K562 (cell line): ENCODE results near the gene TSGA10IP. TPM values are rescaled to one million over a fixed set of nuclear protein-coding genes. Genes with fewer than 3 reads are reported as not detected.

Experiments
- ARHGAP35 ChIP-seq: fragments of 450-650 bp; IDR thresholded peaks from 2 replicates; pipeline ENCODE4 v1.6.1; 2018; ENCODE audit not compliant: partially characterized antibody
- EGR1 ChIP-seq: fragments of 450-650 bp; conservative IDR thresholded peaks from 2 replicates; pipeline ENCODE4 v1.6.1; 2017; ENCODE audit warnings: mild to moderate bottlenecking
- GATA2 ChIP-seq: sonication (generic); formaldehyde crosslinking; IDR thresholded peaks from 2 replicates; pipeline ENCODE4 v1.4.0; 2020; ENCODE audit warnings: mild to moderate bottlenecking, missing genetic modification reagents
- IRF2 ChIP-seq: sonication (generic); formaldehyde crosslinking; IDR thresholded peaks from 2 replicates; pipeline ENCODE4 v1.8.1; 2022; ENCODE audit warnings: mild to moderate bottlenecking, missing genetic modification reagents
- MTA2 ChIP-seq: fragments of 450-650 bp; IDR thresholded peaks from 2 replicates; pipeline ENCODE4 v1.6.1; 2016; ENCODE audit warnings: low read depth
- MXI1 ChIP-seq: IDR thresholded peaks from 2 replicates; pipeline ENCODE4 v1.6.1; 2011; ENCODE audit warnings: low read depth, mild to moderate bottlenecking, improper control_type of control experiment, low read length
- PYGO2 ChIP-seq: fragments of 450-650 bp; IDR thresholded peaks from 2 replicates; pipeline ENCODE4 v1.6.1; 2016; ENCODE audit warnings: mild to moderate bottlenecking, missing genetic modification characterization, moderate library complexity, missing compliant biosample characterization
- SETDB1 ChIP-seq: IDR thresholded peaks from one replicate; pipeline ENCODE4 v1.6.1; 2012; ENCODE audit warnings: low read length, control low read depth, inconsistent platforms
- SRSF3 ChIP-seq: fragments of 200-400 bp; formaldehyde crosslinking; IDR thresholded peaks from 2 replicates; pipeline ENCODE4 v1.6.1; 2016; ENCODE audit warnings: mild to moderate bottlenecking, low read length, moderate library complexity; ENCODE audit not compliant: insufficient read depth
- TAF9B ChIP-seq: fragments of 450-650 bp; IDR thresholded peaks from 2 replicates; pipeline ENCODE4 v1.6.1; 2018; ENCODE audit warnings: mild to moderate bottlenecking; ENCODE audit not compliant: partially characterized antibody
- THRAP3 ChIP-seq: fragments of 450-650 bp; IDR thresholded peaks from 2 replicates; pipeline ENCODE4 v1.6.1; 2016; ENCODE audit warnings: mild to moderate bottlenecking, inconsistent platforms, borderline replicate concordance
- ZEB2 ChIP-seq: fragments of 450-650 bp; IDR thresholded peaks from 2 replicates; pipeline ENCODE4 v1.6.1; 2016
- ZNF445 ChIP-seq: fragments of 250-450 bp; sonication (Bioruptor Pico); IDR thresholded peaks from 2 replicates; pipeline ENCODE4 v1.4.0; 2020; ENCODE audit warnings: low read depth, mild to moderate bottlenecking, moderate library complexity
- polyA plus RNA-seq, 8 experiments: library from polyadenylated mRNA; depleted of rRNA in 4 of 8; stranded (reverse) in 5 of 8; unstranded in 3 of 8; fragments of >200 nt; fragmentation: Nextera tagmentation in 2 of 8; fragmentation: Illumina TruSeq in 1 of 8; extraction: Ambion mirVana in 2 of 8; extraction: Trizol in 1 of 8; gene quantifications; 2 replicates each; pipeline versions ENCODE4 v1.2.1 to v1.2.3, GENCODE V29; 2011 to 2014; ENCODE audit warnings: inconsistent platforms in 1 of 8, missing spikeins in 1 of 8
- total RNA-seq, 7 experiments: library from RNA; depleted of rRNA in 6 of 7; stranded (reverse); fragments of >200 nt in 6 of 7; fragmentation: Illumina TruSeq in 2 of 7; extraction: Trizol in 2 of 7; gene quantifications; 2 replicates each; pipeline versions ENCODE4 v1.2.1 to v1.2.3, GENCODE V29; 2011 to 2021; ENCODE audit warnings: low replicate concordance in 1 of 7
- TF ChIP-seq, protein P1 (sequence below): sonication (generic); formaldehyde crosslinking; IDR thresholded peaks from 2 replicates; pipeline ENCODE4 v1.8.0; 2022; ENCODE audit warnings: missing genetic modification reagents, mild to moderate bottlenecking, moderate library complexity, borderline replicate concordance
- TF ChIP-seq, protein P2 (sequence below): sonication (generic); formaldehyde crosslinking; IDR thresholded peaks from 2 replicates; pipeline ENCODE4 v1.8.1; 2023; ENCODE audit warnings: missing genetic modification reagents, mild to moderate bottlenecking, borderline replicate concordance
- TF ChIP-seq, protein P3 (sequence below): fragments of 200-800 bp; sonication (Bioruptor generic); IDR thresholded peaks from 2 replicates; pipeline ENCODE4 v1.6.1; 2017; ENCODE audit warnings: missing genetic modification characterization, missing compliant biosample characterization
- TF ChIP-seq, protein P4 (sequence below): sonication (generic); formaldehyde crosslinking; IDR thresholded peaks from 2 replicates; pipeline ENCODE4 v1.8.0; 2022; ENCODE audit warnings: mild to moderate bottlenecking, missing genetic modification reagents

The TSGA10IP gene
- total and polyA plus RNA-seq, 9 of the 15 experiments (the other 6 are each of a cell fraction or from before 2014, with no cell fraction given) = not detected

GRCh38 chr11:66001942-66002647 is 56.8 kb downstream of the TSGA10IP start, which contains the start of the genes BANF1 and EIF1AD (continued):
- TF ChIP-seq, protein P1, sequence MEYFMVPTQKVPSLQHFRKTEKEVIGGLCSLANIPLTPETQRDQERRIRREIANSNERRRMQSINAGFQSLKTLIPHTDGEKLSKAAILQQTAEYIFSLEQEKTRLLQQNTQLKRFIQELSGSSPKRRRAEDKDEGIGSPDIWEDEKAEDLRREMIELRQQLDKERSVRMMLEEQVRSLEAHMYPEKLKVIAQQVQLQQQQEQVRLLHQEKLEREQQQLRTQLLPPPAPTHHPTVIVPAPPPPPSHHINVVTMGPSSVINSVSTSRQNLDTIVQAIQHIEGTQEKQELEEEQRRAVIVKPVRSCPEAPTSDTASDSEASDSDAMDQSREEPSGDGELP (CRISPR knock-in tag) = peak; percentile 89
- peak; percentile 70; the same call in 1 of the 2 replicates for TF ChIP-seq THRAP3
- TF ChIP-seq MTA2 = peak; percentile 73
- no peak; the same call in 1 of the 2 replicates for TF ChIP-seq ZNF445
- no peak for TF ChIP-seq GATA2 (CRISPR knock-in tag)
- peak; percentile 81; the same call in 1 of the 2 replicates for TF ChIP-seq EGR1
- TF ChIP-seq ARHGAP35 = no peak
- TF ChIP-seq, protein P2, sequence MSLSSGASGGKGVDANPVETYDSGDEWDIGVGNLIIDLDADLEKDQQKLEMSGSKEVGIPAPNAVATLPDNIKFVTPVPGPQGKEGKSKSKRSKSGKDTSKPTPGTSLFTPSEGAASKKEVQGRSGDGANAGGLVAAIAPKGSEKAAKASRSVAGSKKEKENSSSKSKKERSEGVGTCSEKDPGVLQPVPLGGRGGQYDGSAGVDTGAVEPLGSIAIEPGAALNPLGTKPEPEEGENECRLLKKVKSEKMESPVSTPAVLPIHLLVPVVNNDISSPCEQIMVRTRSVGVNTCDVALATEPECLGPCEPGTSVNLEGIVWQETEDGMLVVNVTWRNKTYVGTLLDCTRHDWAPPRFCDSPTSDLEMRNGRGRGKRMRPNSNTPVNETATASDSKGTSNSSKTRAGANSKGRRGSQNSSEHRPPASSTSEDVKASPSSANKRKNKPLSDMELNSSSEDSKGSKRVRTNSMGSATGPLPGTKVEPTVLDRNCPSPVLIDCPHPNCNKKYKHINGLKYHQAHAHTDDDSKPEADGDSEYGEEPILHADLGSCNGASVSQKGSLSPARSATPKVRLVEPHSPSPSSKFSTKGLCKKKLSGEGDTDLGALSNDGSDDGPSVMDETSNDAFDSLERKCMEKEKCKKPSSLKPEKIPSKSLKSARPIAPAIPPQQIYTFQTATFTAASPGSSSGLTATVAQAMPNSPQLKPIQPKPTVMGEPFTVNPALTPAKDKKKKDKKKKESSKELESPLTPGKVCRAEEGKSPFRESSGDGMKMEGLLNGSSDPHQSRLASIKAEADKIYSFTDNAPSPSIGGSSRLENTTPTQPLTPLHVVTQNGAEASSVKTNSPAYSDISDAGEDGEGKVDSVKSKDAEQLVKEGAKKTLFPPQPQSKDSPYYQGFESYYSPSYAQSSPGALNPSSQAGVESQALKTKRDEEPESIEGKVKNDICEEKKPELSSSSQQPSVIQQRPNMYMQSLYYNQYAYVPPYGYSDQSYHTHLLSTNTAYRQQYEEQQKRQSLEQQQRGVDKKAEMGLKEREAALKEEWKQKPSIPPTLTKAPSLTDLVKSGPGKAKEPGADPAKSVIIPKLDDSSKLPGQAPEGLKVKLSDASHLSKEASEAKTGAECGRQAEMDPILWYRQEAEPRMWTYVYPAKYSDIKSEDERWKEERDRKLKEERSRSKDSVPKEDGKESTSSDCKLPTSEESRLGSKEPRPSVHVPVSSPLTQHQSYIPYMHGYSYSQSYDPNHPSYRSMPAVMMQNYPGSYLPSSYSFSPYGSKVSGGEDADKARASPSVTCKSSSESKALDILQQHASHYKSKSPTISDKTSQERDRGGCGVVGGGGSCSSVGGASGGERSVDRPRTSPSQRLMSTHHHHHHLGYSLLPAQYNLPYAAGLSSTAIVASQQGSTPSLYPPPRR (CRISPR knock-in tag) = no peak
- TF ChIP-seq, protein P3, sequence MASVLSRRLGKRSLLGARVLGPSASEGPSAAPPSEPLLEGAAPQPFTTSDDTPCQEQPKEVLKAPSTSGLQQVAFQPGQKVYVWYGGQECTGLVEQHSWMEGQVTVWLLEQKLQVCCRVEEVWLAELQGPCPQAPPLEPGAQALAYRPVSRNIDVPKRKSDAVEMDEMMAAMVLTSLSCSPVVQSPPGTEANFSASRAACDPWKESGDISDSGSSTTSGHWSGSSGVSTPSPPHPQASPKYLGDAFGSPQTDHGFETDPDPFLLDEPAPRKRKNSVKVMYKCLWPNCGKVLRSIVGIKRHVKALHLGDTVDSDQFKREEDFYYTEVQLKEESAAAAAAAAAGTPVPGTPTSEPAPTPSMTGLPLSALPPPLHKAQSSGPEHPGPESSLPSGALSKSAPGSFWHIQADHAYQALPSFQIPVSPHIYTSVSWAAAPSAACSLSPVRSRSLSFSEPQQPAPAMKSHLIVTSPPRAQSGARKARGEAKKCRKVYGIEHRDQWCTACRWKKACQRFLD = no peak; the same call in 1 of the 2 replicates
- no peak for TF ChIP-seq SRSF3
- no peak for TF ChIP-seq IRF2 (CRISPR knock-in tag)
- TF ChIP-seq, protein P4, sequence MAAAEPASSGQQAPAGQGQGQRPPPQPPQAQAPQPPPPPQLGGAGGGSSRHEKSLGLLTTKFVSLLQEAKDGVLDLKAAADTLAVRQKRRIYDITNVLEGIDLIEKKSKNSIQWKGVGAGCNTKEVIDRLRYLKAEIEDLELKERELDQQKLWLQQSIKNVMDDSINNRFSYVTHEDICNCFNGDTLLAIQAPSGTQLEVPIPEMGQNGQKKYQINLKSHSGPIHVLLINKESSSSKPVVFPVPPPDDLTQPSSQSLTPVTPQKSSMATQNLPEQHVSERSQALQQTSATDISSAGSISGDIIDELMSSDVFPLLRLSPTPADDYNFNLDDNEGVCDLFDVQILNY (CRISPR knock-in tag) = no peak
- TF ChIP-seq MXI1 = peak; percentile 74; the same call in 1 of the 2 replicates
- TF ChIP-seq SETDB1 = no peak
- TF ChIP-seq PYGO2 (tag) = no peak; the same call in 1 of the 2 replicates
- peak; percentile 98 for TF ChIP-seq TAF9B
- peak; percentile 99 for TF ChIP-seq ZEB2
